Gastroesophageal sphincter (tissue), 4 donors: Measurements from ENCODE around the gene TSPAN9. TPM values are rescaled to one million over a fixed set of nuclear protein-coding genes. Genes with fewer than 3 reads are reported as not detected.

ENCODE experiments used
- ATAC-seq: fragments of 150-250 bp; one replicate; pipeline ENCODE4 v1.9.1; 2016; ENCODE audit warnings: mild to moderate bottlenecking, moderate library complexity
- H3K27ac ChIP-seq, 4 donors: fragments of 200-600 bp; sonication (generic) in 3 of 4; 1 replicate in 3 of 4; 2 replicates in 1 of 4; pipeline ENCODE4 v1.5.1; 2016 to 2019
- H3K27me3 ChIP-seq: fragments of 200-600 bp; sonication (generic); one replicate; pipeline ENCODE4 v1.5.1; 2019
- H3K36me3 ChIP-seq, 2 donors: fragments of 200-600 bp; sonication (generic); one replicate each; pipeline ENCODE4 v1.5.1; 2019; ENCODE audit warnings: control low read depth in 1 of 2
- H3K4me1 ChIP-seq, 3 donors: fragments of 200-600 bp; sonication (generic); 1 replicate in 2 of 3; 2 replicates in 1 of 3; pipeline ENCODE4 v1.5.1; 2016 to 2019; ENCODE audit warnings: control low read depth in 2 of 3
- H3K4me3 ChIP-seq, 2 donors: fragments of 200-600 bp; sonication (generic); one replicate each; pipeline ENCODE4 v1.5.1; 2019; ENCODE audit warnings: mild to moderate bottlenecking in 1 of 2, moderate library complexity in 1 of 2
- H3K9me3 ChIP-seq, 3 donors: fragments of 200-600 bp; sonication (generic); one replicate each; pipeline ENCODE4 v1.5.1; 2017 to 2019; ENCODE audit warnings: control low read depth in 2 of 3
- EP300 ChIP-seq: sonication (generic); formaldehyde crosslinking; IDR thresholded peaks from one replicate; pipeline ENCODE4 v1.6.1; 2017; ENCODE audit warnings: antibody characterized with exemption, mild to moderate bottlenecking
- POLR2A ChIP-seq, 2 donors: fragments of 450-650 bp; IDR thresholded peaks; one replicate each; pipeline ENCODE4 v1.6.1; 2017; ENCODE audit warnings: antibody characterized with exemption in 2 of 2, mild to moderate bottlenecking in 2 of 2, moderate library complexity in 1 of 2
- POLR2AphosphoS5 ChIP-seq: sonication (generic); formaldehyde crosslinking; IDR thresholded peaks from one replicate; pipeline ENCODE4 v1.6.1; 2017; ENCODE audit warnings: antibody characterized with exemption
- WGBS, 2 donors: methylation state at CpG; one replicate each; pipeline ENCODE4 v1.1.5; 2018; ENCODE audit warnings: low coverage in 1 of 2; 5-methylcytosine and 5-hydroxymethylcytosine counted together
- total RNA-seq, 4 donors: library from RNA; depleted of rRNA; stranded (reverse); fragments of >200 nt; gene quantifications; one replicate each; pipeline ENCODE4 v1.1.0, GENCODE V29; 2016
- TF ChIP-seq, protein P1 (sequence below), 4 experiments: fragments of 200-600 bp in 2 of 4; fragments of 450-650 bp in 2 of 4; sonication (generic) in 1 of 4; IDR thresholded peaks; one replicate each; pipeline ENCODE4 v1.5.1; 2017 to 2019; ENCODE audit warnings: antibody characterized with exemption in 4 of 4, mild to moderate bottlenecking in 2 of 4, moderate library complexity in 2 of 4

Gene TSPAN9
- total RNA-seq, 4 donors from 2014 or later = 19.5 to 30.2 (median 26.0) TPM

DNA sequence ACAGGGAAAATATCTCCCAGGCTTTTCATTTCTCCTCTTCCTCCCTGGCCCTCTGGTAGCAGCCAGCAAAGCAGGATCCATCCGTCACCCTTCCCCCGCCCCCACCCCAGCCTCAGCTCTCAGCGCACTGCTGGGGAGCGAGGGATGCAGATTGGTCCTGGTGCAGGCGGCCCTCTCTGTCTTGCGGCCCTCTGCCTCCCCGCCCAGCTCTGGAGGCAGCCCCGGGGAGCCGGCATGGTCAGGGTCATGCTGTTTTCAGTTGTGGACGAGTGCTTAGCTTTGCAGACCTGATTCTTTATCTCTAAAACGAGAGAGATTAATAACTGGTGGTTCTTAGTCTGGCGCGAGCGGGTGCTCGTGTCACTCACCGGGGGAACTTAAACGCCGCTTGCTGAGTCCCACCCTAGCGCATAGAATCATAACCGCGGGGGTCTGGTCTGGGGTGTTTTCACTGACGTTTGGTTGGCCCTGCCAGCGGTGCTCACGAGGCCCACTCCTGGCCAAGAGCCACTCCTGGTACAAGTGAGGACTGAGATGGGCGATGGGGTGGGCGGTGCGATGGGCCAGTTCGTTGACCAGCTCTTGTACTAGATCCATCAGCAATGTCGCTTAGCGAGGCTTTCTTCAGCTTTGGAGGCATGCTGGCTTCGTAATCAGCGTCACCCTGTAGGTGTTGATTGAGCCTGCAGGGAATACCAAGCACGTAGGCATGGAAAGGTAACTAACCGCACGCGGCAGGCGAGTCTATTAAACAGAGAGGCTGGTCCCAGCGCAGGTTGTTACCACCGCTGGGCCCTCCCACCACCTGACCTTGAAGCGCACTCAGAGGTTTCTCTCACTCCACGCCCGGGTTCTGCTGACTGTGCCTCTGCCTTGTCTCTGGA is 95.2 kb downstream of the TSPAN9 start:
- no peak for ATAC-seq
- WGBS, 2 donors = 96 to 98% methylated on average over 11 to 16 of the region's 42 CpGs

DNA sequence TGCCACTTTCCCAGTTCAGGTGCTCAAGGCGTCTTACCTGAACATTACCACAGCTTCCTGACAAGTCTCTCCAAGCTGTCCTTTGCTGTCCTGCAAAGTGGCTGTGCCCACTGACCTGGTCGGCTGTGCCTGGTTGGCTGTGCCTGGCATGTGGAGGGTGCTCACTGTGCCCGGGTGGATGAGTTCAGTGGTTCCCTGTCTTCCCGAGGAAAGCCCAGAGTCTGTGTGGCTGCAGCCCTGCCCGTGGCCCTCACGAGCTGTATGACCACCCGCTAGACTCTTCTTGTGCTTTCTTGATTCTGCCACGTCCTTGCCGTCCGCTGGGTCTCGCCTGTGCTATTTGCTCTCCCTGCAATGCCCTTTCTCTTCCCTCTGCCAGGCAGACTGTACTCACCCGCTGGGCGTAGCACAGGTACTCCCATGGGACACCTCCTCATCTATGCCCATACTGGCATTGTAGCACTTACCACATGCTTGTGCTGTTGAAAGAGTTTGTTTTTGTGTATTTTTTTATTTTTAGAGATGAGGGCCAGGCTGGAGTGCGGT is 95.9 kb downstream of the TSPAN9 start:
- no peak for TF ChIP-seq POLR2A (IDR thresholded peaks at IDR 0.05)
- no peak overlapping the region for H3K27ac ChIP-seq
- H3K36me3 ChIP-seq = no peaks in the 10 kb centered on the region
- 95 to 98% methylated on average over 11 of the region's 14 CpGs for WGBS, 2 donors
- peaks cover 0 to 10% (median 0%) of the 10 kb centered on the region in 3 donors for H3K4me1 ChIP-seq
- ATAC-seq = no peak
- no peak overlapping the region for H3K4me3 ChIP-seq
- H3K9me3 ChIP-seq = no peaks in the 10 kb centered on the region
- no peaks in the 10 kb centered on the region for H3K27me3 ChIP-seq

More for the DNA sequence above, 95.2 kb downstream of the TSPAN9 start:
- Histone ChIP-seq H3K4me3 (no peak overlapping the region), H3K4me1 (peaks cover 0 to 10% (median 0%) of the 10 kb centered on the region in 3 donors), H3K9me3 (no peaks in the 10 kb centered on the region), H3K36me3 (no peaks in the 10 kb centered on the region), H3K27ac (no peak overlapping the region), H3K27me3 (no peaks in the 10 kb centered on the region)
- TF ChIP-seq EP300 = no peak
- TF ChIP-seq POLR2A (IDR thresholded peaks at IDR 0.05) = no peak
- no peak for TF ChIP-seq POLR2AphosphoS5
- TF ChIP-seq, protein P1, sequence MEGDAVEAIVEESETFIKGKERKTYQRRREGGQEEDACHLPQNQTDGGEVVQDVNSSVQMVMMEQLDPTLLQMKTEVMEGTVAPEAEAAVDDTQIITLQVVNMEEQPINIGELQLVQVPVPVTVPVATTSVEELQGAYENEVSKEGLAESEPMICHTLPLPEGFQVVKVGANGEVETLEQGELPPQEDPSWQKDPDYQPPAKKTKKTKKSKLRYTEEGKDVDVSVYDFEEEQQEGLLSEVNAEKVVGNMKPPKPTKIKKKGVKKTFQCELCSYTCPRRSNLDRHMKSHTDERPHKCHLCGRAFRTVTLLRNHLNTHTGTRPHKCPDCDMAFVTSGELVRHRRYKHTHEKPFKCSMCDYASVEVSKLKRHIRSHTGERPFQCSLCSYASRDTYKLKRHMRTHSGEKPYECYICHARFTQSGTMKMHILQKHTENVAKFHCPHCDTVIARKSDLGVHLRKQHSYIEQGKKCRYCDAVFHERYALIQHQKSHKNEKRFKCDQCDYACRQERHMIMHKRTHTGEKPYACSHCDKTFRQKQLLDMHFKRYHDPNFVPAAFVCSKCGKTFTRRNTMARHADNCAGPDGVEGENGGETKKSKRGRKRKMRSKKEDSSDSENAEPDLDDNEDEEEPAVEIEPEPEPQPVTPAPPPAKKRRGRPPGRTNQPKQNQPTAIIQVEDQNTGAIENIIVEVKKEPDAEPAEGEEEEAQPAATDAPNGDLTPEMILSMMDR (IDR thresholded peaks at IDR 0.05) = no peak

DNA sequence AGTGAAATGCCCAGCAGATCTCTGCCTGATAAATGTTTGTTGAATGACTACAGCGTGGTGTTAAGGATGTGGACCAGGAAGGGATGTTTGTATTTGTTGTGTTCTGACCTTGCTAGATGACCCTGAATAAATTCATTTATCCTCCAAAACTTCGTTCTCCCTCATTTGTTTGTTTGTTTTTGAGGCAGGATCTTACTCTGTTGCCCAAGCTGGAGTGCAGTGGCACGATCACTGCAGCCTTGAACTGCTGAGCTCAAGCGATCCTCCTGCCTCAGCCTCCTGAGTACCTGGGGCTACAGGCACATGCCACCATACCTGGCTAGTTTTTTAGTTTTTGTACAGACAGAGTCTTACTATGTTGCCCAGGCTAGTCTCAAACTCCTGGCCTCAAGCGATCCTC is 96.7 kb downstream of the TSPAN9 start:
- WGBS, 2 donors = 92 to 95% methylated on average over 5 of the region's 5 CpGs
- no peak for ATAC-seq
- Histone ChIP-seq H3K4me1 (peaks cover 0 to 2% (median 0%) of the 10 kb centered on the region in 3 donors), H3K27me3 (no peaks in the 10 kb centered on the region), H3K36me3 (no peaks in the 10 kb centered on the region), H3K4me3 (no peak overlapping the region), H3K9me3 (no peaks in the 10 kb centered on the region), H3K27ac (no peak overlapping the region)
- no peak for TF ChIP-seq POLR2A (IDR thresholded peaks at IDR 0.05)
- no peak for TF ChIP-seq EP300
- TF ChIP-seq POLR2AphosphoS5 = no peak
- TF ChIP-seq, protein P1 (IDR thresholded peaks at IDR 0.05) = no peak

DNA sequence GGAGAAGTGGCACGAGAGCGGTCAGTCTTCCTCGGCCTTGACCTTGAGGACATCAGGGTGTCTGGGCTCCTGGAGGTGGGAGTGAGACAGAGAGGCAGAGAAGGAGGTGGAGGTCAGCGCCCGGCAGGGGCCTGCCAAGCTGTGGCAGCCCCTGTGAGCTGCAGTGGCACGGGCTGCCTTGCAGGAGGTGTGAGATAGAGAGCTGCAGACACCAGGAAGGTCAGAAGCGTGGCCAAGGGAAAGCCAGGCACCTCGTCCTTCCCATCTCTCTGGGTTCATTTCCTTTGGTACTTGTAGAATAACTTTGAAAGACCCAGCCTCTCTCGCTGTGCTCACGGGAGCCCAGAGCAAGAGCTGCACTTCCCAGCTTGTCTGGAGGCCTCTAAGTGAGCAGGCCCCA is 98.1 kb downstream of the TSPAN9 start:
- Histone ChIP-seq H3K36me3 (no peaks in the 10 kb centered on the region), H3K9me3 (no peaks in the 10 kb centered on the region), H3K4me3 (no peak overlapping the region), H3K4me1 (no peaks in the 10 kb centered on the region), H3K27me3 (no peaks in the 10 kb centered on the region), H3K27ac (no peak overlapping the region)
- 71 to 100% methylated on average over 3 to 6 of the region's 10 CpGs for WGBS, 2 donors
- no peak for ATAC-seq
- no peak for TF ChIP-seq POLR2A (IDR thresholded peaks at IDR 0.05)
- no peak for TF ChIP-seq EP300
- TF ChIP-seq, protein P1 (IDR thresholded peaks at IDR 0.05) = no peak
- TF ChIP-seq POLR2AphosphoS5 = no peak

DNA sequence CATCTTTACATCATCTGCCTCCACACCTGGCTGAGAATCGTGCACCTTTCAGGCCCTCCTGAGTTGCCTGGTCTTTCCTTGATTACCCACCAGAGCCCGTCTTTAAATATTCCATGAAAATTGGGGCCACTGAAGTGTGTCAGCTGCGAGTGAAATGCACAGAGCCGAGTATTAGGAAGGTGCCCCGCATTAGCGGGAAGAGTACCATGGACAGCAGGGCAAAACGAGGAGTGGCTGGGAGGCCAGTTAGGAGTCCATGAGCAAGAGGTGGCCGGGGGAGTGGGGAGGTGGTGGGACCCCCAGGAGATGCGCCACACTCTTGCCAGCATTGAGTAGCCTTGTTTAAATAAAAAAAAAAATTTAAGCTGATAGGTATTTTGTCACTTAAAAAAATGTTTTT is 99.6 kb downstream of the TSPAN9 start:
- H3K4me1 ChIP-seq = no peaks in the 10 kb centered on the region
- 78 to 100% methylated on average over 1 to 7 of the region's 9 CpGs for WGBS, 2 donors
- no peaks in the 10 kb centered on the region for H3K9me3 ChIP-seq
- ATAC-seq = no peak
- no peak overlapping the region for H3K4me3 ChIP-seq
- H3K36me3 ChIP-seq = no peaks in the 10 kb centered on the region
- H3K27me3 ChIP-seq = no peaks in the 10 kb centered on the region
- H3K27ac ChIP-seq = no peak overlapping the region
- TF ChIP-seq POLR2A (IDR thresholded peaks at IDR 0.05) = no peak
- no peak for TF ChIP-seq EP300
- no peak for TF ChIP-seq POLR2AphosphoS5
- TF ChIP-seq, protein P1 (IDR thresholded peaks at IDR 0.05) = no peak
